ENCODE data around the gene MEF2C.
A peak's percentile ranks its signal among the peaks of the same experiment; 100 is the strongest.

Gene MEF2C

GRCh38 chr5:88748666-88749065 is 134.3 kb downstream of the MEF2C start:
- DNase-seq, result no peak

GRCh38 chr5:88746438-88746882 is 136.5 kb downstream of the MEF2C start:
- no peak for DNase-seq

- no peak for DNase-seq
Measured at GRCh38 chr5:88745093-88745696, 137.8 kb downstream of the MEF2C start.

GRCh38 chr5:88743231-88743834 is 139.7 kb downstream of the MEF2C start:
- no peak for DNase-seq

GRCh38 chr5:88741964-88742363 is 141.0 kb downstream of the MEF2C start:
- DNase-seq, result no peak

- DNase-seq, result no peak
Measured at GRCh38 chr5:88740604-88741185, 142.3 kb downstream of the MEF2C start.

GRCh38 chr5:88736494-88736893 is 146.5 kb downstream of the MEF2C start:
- DNase-seq, result peak; percentile 11

- peak; percentile 29 for DNase-seq
Measured at GRCh38 chr5:88734983-88735382, 148.0 kb downstream of the MEF2C start.

- DNase-seq, result peak; percentile 74
Measured at GRCh38 chr5:88734191-88734640, 148.8 kb downstream of the MEF2C start.

- no peak for DNase-seq
Measured at GRCh38 chr5:88732862-88733261, 150.1 kb downstream of the MEF2C start.

- peak; percentile 80 for DNase-seq
Measured at GRCh38 chr5:88732181-88732633, 150.8 kb downstream of the MEF2C start.

GRCh38 chr5:88729829-88730182 is 153.2 kb downstream of the MEF2C start:
- no peak for DNase-seq

GRCh38 chr5:88729084-88729828 is 153.7 kb downstream of the MEF2C start:
- DNase-seq, result peak; percentile 55

GRCh38 chr5:88727705-88728313 is 155.2 kb downstream of the MEF2C start:
- no peak for DNase-seq

GRCh38 chr5:88725454-88725853 is 157.5 kb downstream of the MEF2C start:
- DNase-seq, result no peak

GRCh38 chr5:88724201-88724600 is 158.8 kb downstream of the MEF2C start:
- DNase-seq, result no peak

- no peak for DNase-seq
Measured at GRCh38 chr5:88722546-88723073, 160.4 kb downstream of the MEF2C start.

- no peak for DNase-seq
Measured at GRCh38 chr5:88719434-88719833, 163.6 kb downstream of the MEF2C start.

- DNase-seq, result no peak
Measured at GRCh38 chr5:88718736-88719135, 164.2 kb downstream of the MEF2C start.

- no peak for DNase-seq
Measured at GRCh38 chr5:88716101-88716500, 166.9 kb downstream of the MEF2C start.

GRCh38 chr5:88715503-88715902 is 167.5 kb downstream of the MEF2C start:
- no peak for DNase-seq

GRCh38 chr5:88713818-88714217 is 169.2 kb downstream of the MEF2C start:
- DNase-seq, result no peak
